ENCODE measurements around the gene TP63.

GRCh38 chr3:189824629-189825312 is 193.6 kb downstream of the TP63 start:
- TF ChIP-seq CTCF (IDR thresholded peaks at IDR 0.05) (no peak), POLR2A (IDR thresholded peaks at IDR 0.05) (no peak)
